ENCODE data around the gene ACP7. TPM values are rescaled to one million over a fixed set of nuclear protein-coding genes. Genes with fewer than 3 reads are reported as not detected.

Gene ACP7
- total and polyA plus RNA-seq, 3 donors from 2014 or later: not detected

DNA sequence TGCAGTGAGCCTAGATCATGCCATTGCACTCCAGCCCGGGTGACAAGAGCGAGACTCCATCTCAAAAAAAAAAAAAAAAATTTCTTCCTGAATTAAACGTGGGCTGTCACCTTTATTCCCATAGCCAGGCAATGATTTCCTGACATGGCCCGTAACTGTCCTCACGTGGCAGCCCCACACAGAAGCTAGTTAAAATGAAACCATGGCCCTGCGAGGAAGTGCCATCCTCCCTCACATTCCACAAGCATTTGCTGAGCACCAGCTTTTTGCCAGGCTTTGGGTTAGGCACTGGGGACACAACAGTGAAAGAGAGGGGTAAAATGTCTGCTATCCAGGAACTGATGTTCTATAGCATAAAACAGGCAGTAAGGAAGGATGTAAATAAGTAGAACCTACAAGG lies 38.7 kb upstream of the ACP7 start:
- DNase-seq: no peak
- Histone ChIP-seq H3K27ac (no peak overlapping the region), H3K4me3 (no peak overlapping the region), H3K9me3 (no peaks in the 10 kb centered on the region), H3K36me3 (ENCODE audit: low read depth, missing control alignments) (no peaks in the 10 kb centered on the region), H3K27me3 (no peaks in the 10 kb centered on the region), H3K4me1 (no peaks in the 10 kb centered on the region)
- intact Hi-C loops (cut with DNase I; ENCODE audit: low total_unique reads): no loop called here
- WGBS, 2 donors: 76 to 81% methylated on average over 6 of the region's 6 CpGs
- TF ChIP-seq, protein P1, sequence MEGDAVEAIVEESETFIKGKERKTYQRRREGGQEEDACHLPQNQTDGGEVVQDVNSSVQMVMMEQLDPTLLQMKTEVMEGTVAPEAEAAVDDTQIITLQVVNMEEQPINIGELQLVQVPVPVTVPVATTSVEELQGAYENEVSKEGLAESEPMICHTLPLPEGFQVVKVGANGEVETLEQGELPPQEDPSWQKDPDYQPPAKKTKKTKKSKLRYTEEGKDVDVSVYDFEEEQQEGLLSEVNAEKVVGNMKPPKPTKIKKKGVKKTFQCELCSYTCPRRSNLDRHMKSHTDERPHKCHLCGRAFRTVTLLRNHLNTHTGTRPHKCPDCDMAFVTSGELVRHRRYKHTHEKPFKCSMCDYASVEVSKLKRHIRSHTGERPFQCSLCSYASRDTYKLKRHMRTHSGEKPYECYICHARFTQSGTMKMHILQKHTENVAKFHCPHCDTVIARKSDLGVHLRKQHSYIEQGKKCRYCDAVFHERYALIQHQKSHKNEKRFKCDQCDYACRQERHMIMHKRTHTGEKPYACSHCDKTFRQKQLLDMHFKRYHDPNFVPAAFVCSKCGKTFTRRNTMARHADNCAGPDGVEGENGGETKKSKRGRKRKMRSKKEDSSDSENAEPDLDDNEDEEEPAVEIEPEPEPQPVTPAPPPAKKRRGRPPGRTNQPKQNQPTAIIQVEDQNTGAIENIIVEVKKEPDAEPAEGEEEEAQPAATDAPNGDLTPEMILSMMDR (IDR thresholded peaks at IDR 0.05): no peak
- no peak for TF ChIP-seq POLR2A (IDR thresholded peaks at IDR 0.05)

DNA sequence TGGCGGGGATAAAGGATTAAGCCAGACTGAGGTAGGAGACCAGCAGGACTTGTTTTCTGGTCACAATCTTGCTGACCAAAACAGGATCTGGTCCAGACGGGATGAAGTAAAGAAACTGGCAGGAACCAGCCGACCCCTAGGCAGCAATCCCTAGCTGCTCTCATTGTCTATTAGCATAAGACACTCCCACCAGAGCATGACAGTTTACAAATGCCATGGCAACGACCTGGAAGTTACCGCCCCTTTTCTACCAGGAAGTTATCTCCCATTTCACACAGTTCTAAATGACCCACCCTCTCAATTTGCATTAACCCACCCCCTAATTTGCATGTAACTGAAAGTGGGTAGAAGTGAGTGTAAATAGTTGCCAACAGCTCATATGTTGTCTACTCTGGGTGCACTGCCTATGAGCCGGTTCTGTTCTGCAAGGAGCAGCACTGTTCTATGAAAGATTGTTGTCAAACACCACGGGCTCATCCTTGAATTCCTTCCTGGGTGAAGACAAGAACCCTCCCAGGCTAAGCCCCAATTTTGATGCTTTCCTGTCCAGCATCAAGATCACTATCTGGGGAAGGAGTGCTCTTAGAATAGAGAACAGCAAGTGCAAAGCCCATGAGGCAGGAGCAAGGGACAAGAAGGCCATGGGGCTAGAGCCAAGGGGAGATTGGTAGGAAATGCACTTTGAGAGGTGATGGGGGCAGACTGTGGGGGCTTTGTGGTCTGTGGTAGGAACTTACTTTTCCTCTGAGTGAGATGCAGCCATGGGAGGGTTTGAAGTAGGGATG lies 37.9 kb upstream of the ACP7 start:
- Histone ChIP-seq H3K4me3 (no peak overlapping the region), H3K27ac (no peak overlapping the region), H3K36me3 (ENCODE audit: low read depth, missing control alignments) (no peaks in the 10 kb centered on the region), H3K9me3 (no peaks in the 10 kb centered on the region), H3K4me1 (no peaks in the 10 kb centered on the region), H3K27me3 (no peaks in the 10 kb centered on the region)
- intact Hi-C loops (cut with DNase I; ENCODE audit: low total_unique reads): no loop called here
- peak; percentile 65 for DNase-seq
- no peak for TF ChIP-seq POLR2A (IDR thresholded peaks at IDR 0.05)
- TF ChIP-seq, protein P1 (IDR thresholded peaks at IDR 0.05): no peak
- WGBS, 2 donors: 65 to 68% methylated on average over 7 of the region's 7 CpGs

DNA sequence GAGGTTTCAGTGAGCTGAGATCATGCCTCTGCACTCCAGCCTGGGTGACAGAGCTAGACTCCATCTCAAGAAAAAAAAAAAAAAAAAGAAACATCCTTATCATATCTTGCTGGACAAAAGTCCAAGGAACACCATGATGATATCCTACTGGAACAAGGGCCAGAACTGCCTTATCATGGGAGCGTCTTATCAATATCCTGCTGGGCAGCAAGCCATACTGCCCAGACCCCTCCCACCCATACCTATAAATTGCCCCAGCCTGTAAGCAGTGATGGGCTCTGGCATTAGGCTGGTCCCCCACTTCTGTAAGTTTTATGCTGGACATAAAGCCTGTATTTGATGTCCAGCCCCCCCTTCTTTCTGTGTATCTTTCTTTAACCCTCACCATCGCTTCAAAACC lies 37.1 kb upstream of the ACP7 start:
- WGBS, 2 donors: 50 to 58% methylated on average over 2 of the region's 2 CpGs
- Histone ChIP-seq H3K36me3 (ENCODE audit: low read depth, missing control alignments) (no peaks in the 10 kb centered on the region), H3K27me3 (no peaks in the 10 kb centered on the region), H3K9me3 (no peaks in the 10 kb centered on the region), H3K27ac (no peak overlapping the region), H3K4me1 (no peaks in the 10 kb centered on the region), H3K4me3 (no peak overlapping the region)
- DNase-seq: no peak
- TF ChIP-seq, protein P1 (IDR thresholded peaks at IDR 0.05): no peak
- TF ChIP-seq POLR2A (IDR thresholded peaks at IDR 0.05): no peak
- intact Hi-C loops (cut with DNase I; ENCODE audit: low total_unique reads): no loop called here

DNA sequence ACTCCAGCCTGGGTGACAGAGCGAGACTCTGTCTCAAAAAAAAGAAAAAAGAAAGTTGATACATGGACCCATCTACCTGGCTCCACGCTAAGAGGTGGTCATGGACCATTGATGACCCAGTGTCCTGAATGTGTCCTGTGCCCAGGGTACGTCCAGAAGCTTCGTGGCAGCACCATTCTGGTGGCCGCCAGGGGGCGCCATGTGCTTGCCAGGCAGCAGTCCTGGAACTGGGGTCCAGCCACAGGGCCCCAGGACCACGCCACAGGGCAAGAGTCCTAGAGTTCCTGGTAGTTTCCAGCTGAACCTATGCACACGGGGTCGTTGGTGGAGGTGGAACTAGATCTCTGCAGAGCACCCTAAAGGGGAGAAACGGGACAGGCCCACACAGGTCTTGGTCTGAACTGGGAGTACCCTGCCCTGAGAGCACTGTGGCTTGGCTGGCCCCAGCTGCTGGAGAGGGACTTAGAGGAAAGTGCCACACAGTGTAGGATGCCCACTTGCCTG lies 31.9 kb upstream of the ACP7 start:
- H3K36me3 ChIP-seq (ENCODE audit: low read depth, missing control alignments): no peaks in the 10 kb centered on the region
- H3K27ac ChIP-seq: no peak overlapping the region
- WGBS, 2 donors: 37 to 56% methylated on average over 4 to 10 of the region's 10 CpGs
- H3K9me3 ChIP-seq: no peaks in the 10 kb centered on the region
- no peaks in the 10 kb centered on the region for H3K4me1 ChIP-seq
- peak; percentile 70 for DNase-seq
- TF ChIP-seq, protein P1 (IDR thresholded peaks at IDR 0.05): peak in 2 of 3 experiments; percentile 63 to 75
- no peak for TF ChIP-seq POLR2A (IDR thresholded peaks at IDR 0.05)
- H3K27me3 ChIP-seq: no peaks in the 10 kb centered on the region
- intact Hi-C loops (cut with DNase I; ENCODE audit: low total_unique reads): no loop called here
- no peak overlapping the region for H3K4me3 ChIP-seq

DNA sequence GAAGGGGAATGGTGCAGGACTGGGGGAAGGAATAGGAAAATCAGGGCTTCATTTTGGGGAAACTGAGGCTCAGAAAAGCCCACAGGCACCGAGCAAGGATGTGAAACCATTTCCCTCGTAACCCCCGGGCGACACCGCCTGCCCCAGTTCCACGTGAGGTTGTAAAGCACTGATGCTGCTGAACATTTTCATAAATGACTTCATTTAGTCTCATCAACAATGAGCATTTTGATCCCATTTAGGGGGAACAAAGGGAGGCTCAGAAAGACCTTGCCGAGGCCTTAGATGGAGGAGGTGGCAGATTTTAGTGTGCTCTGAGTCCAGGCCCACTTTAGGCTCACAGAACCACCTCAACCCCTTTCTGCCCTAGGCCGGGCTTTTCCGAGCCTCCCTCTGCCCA lies 31.3 kb upstream of the ACP7 start:
- Histone ChIP-seq H3K27me3 (no peaks in the 10 kb centered on the region), H3K9me3 (no peaks in the 10 kb centered on the region), H3K27ac (no peak overlapping the region), H3K4me3 (no peak overlapping the region), H3K36me3 (ENCODE audit: low read depth, missing control alignments) (no peaks in the 10 kb centered on the region), H3K4me1 (no peaks in the 10 kb centered on the region)
- intact Hi-C loops (cut with DNase I; ENCODE audit: low total_unique reads): no loop called here
- TF ChIP-seq POLR2A (IDR thresholded peaks at IDR 0.05): no peak
- TF ChIP-seq, protein P1 (IDR thresholded peaks at IDR 0.05): no peak
- DNase-seq: no peak
- WGBS, 2 donors: 85% methylated on average over 9 of the region's 9 CpGs
